Chondrocyte (in vitro differentiated cells): Measurements from ENCODE around the gene KRT9. TPM values are rescaled to one million over a fixed set of nuclear protein-coding genes. Genes with fewer than 3 reads are reported as not detected.

Experiments used
- DNase-seq: peaks from one replicate; pipeline ENCODE4 v3.0.0; 2021; ENCODE audit warnings: mixed read lengths, low spot score
- H3K27ac Mint-ChIP-seq: one replicate; pipeline ENCODE4 v1.8.0; 2021; ENCODE audit warnings: mild to moderate bottlenecking, moderate library complexity, mixed read lengths; ENCODE audit not compliant: unreplicated experiment
- H3K27me3 Mint-ChIP-seq: 2 replicates; pipeline ENCODE4 v1.8.0; 2021; ENCODE audit warnings: low read depth, mixed read lengths
- H3K36me3 Mint-ChIP-seq: 2 replicates; pipeline ENCODE4 v1.8.0; 2021; ENCODE audit warnings: low read depth, mixed read lengths
- H3K4me1 Mint-ChIP-seq: 2 replicates; pipeline ENCODE4 v1.8.0; 2021; ENCODE audit warnings: low read depth, mild to moderate bottlenecking, mixed read lengths
- H3K4me3 Mint-ChIP-seq: one replicate; pipeline ENCODE4 v1.8.0; 2021; ENCODE audit warnings: mild to moderate bottlenecking, moderate library complexity, mixed read lengths; ENCODE audit not compliant: unreplicated experiment
- H3K9me3 Mint-ChIP-seq: 2 replicates; pipeline ENCODE4 v1.8.0; 2021; ENCODE audit warnings: low read depth, mixed read lengths
- total RNA-seq: library from RNA; stranded (reverse); gene quantifications from 3 replicates; pipeline ENCODE4 v1.2.1, GENCODE V29; 2021
- TF ChIP-seq, protein P1 (sequence below): fragments of 200-600 bp; sonication (generic); IDR thresholded peaks from 2 replicates; pipeline ENCODE4 v1.5.0; 2021; ENCODE audit warnings: antibody characterized with exemption, mild to moderate bottlenecking, moderate library complexity

KRT9 gene
- total RNA-seq, 1 donor from 2014 or later: not detected

DNA sequence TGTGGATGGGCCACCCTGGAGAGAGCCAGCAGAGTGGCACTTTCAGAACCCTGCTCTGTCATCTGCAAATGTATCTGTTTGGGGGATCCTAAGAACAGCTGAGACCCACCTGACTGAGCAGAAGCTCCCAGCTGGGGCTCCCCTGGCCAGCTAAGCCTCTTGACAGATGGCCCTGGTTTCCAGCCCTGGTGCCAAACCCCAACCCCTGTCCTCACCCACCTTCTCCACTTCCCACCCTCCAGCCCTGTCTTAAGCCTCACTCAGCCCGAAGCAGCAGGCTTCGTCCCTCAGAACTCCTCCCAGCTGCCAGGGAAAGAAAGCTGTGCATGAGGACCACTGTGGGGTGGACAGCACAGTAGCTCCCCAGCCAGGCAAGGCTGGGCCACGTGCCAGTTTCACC lies 3.5 kb upstream of the KRT9 start:
- H3K27me3 Mint-ChIP-seq: peaks cover 53% of the 10 kb centered on the region
- TF ChIP-seq, protein P1, sequence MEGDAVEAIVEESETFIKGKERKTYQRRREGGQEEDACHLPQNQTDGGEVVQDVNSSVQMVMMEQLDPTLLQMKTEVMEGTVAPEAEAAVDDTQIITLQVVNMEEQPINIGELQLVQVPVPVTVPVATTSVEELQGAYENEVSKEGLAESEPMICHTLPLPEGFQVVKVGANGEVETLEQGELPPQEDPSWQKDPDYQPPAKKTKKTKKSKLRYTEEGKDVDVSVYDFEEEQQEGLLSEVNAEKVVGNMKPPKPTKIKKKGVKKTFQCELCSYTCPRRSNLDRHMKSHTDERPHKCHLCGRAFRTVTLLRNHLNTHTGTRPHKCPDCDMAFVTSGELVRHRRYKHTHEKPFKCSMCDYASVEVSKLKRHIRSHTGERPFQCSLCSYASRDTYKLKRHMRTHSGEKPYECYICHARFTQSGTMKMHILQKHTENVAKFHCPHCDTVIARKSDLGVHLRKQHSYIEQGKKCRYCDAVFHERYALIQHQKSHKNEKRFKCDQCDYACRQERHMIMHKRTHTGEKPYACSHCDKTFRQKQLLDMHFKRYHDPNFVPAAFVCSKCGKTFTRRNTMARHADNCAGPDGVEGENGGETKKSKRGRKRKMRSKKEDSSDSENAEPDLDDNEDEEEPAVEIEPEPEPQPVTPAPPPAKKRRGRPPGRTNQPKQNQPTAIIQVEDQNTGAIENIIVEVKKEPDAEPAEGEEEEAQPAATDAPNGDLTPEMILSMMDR: no peak
- peaks cover 3% of the 10 kb centered on the region for H3K4me1 Mint-ChIP-seq

DNA sequence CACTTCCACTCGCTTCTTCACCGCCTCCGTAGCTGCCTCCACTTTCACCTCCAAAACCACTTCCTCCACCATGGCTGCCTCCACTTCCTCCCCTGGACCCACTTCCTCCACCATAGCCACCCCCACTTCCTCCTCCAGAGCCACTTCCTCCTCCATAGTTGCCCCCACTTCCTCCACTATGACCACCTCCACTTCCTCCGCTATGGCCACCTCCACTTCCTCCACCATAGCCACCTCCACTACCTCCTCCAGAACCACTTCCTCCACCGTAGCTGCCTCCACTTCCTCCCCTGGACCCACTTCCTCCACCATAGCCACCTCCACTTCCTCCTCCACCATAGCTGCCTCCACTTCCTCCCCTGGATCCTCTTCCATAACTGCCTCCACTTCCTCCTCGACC lies 4.5 kb downstream of the KRT9 start:
- H3K4me3 Mint-ChIP-seq: no peak overlapping the region
- H3K4me1 Mint-ChIP-seq: no peaks in the 10 kb centered on the region
- H3K27me3 Mint-ChIP-seq: peaks cover 67% of the 10 kb centered on the region
- no peaks in the 10 kb centered on the region for H3K9me3 Mint-ChIP-seq
- TF ChIP-seq, protein P1: no peak
- H3K27ac Mint-ChIP-seq: no peak overlapping the region
- no peaks in the 10 kb centered on the region for H3K36me3 Mint-ChIP-seq
- DNase-seq: no peak

More for the DNA sequence above, 3.5 kb upstream of the KRT9 start:
- H3K27ac Mint-ChIP-seq: no peak overlapping the region
- H3K36me3 Mint-ChIP-seq: no peaks in the 10 kb centered on the region
- H3K9me3 Mint-ChIP-seq: no peaks in the 10 kb centered on the region
- DNase-seq: no peak
- no peak overlapping the region for H3K4me3 Mint-ChIP-seq

DNA sequence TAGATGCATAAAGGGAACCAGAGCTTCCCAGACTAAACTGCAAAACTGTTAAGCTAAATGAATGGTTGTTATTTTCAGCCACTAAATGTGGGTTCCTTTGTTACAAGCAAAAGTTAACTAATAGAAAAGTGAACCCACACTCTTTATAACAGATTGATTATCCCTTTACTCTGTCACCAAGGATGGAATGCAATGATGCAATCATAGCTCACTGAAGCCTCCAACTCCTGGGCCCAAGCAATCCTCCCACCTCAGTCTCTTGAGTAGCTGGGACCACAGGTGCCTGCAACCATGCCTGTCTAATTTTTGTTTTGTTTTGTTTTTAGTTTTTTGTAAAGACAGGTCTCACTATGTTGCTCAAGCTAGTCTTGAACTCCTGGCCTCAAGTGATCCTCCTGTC lies 6.5 kb downstream of the KRT9 start:
- TF ChIP-seq, protein P1: no peak
- no peaks in the 10 kb centered on the region for H3K36me3 Mint-ChIP-seq
- no peak overlapping the region for H3K27ac Mint-ChIP-seq
- no peaks in the 10 kb centered on the region for H3K9me3 Mint-ChIP-seq
- no peaks in the 10 kb centered on the region for H3K4me1 Mint-ChIP-seq
- H3K4me3 Mint-ChIP-seq: no peak overlapping the region
- peaks cover 67% of the 10 kb centered on the region for H3K27me3 Mint-ChIP-seq
- no peak for DNase-seq

DNA sequence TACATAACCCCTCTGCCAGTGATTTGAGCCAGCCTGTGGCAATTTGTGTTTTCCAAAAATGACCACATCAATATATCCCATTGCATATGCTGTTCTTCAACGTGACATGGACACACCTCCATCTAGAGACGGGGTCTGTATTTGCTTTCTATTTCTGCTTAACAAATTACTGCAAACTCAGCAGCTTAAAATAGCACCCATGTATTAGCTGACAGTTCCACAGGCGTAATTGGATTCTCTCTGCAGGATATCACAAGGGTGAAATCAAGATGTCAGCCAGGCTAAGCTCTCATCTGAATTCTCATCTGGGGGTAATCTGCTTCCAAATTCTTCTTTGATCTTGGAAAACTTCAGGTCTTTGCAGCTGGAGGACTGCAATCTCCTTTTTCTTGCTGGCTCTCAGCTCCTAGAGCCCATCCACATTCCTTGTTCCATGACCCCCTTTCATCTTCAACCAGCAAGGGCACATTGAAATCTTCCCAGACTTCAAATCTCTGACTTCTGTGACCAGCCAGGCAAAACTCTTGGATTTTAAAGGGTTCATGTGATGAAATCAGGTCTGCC lies 8.2 kb downstream of the KRT9 start:
- TF ChIP-seq, protein P1: no peak
- no peaks in the 10 kb centered on the region for H3K36me3 Mint-ChIP-seq
- no peak overlapping the region for H3K4me3 Mint-ChIP-seq

DNA sequence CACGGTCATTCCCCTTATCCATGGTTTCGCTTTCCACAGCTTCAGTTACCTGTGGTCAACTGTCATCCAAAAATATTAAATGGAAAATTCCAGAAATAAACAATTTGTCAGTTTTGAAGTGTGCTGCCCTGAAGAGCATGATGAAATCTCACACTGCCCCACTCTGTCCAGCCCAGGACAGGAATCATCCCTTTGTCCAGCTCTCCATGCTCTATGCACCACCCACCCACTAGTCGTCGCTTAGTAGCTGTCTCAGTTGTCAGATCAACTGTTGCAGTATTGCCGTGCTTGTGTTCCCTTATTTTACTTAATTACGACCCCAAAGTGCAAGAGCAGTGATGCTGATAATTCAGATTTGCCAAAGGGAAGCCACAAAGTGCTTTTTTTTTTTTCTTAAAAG lies 10.3 kb downstream of the KRT9 start:
- no peak overlapping the region for H3K4me3 Mint-ChIP-seq
- TF ChIP-seq, protein P1: no peak
- no peaks in the 10 kb centered on the region for H3K36me3 Mint-ChIP-seq
- no peak overlapping the region for H3K27ac Mint-ChIP-seq
- peaks cover 52% of the 10 kb centered on the region for H3K27me3 Mint-ChIP-seq
- no peak for DNase-seq
- no peaks in the 10 kb centered on the region for H3K9me3 Mint-ChIP-seq
- H3K4me1 Mint-ChIP-seq: no peaks in the 10 kb centered on the region

More for the DNA sequence above, 8.2 kb downstream of the KRT9 start:
- Mint-ChIP-seq H3K9me3 (no peaks in the 10 kb centered on the region), H3K27ac (no peak overlapping the region), H3K4me1 (no peaks in the 10 kb centered on the region), H3K27me3 (peaks cover 59% of the 10 kb centered on the region)
- no peak for DNase-seq
